GM08714 (cell line): ENCODE results near the gene DAPL1.

Experiments
- H3K4me3 ChIP-seq: fragments of 200-500 bp; sonication (Bioruptor generic); 2 replicates; pipeline ENCODE4 v1.5.1; 2014; ENCODE audit warnings: mild to moderate bottlenecking, low read length, inconsistent platforms
- ZNF274 ChIP-seq: IDR thresholded peaks from 2 replicates; pipeline ENCODE4 v1.6.1; 2012; ENCODE audit warnings: mild to moderate bottlenecking, low read depth, low read length

Gene DAPL1

GRCh38 chr2:158795195-158795924 lies at the start of gene DAPL1:
Gene DAPL1 (plus strand): TSS chr2:158795317. CDS start chr2:158795373, 56 bp downstream.
- TF ChIP-seq ZNF274: no peak

GRCh38 chr2:158745866-158746382 lies 49.2 kb upstream of the DAPL1 start:
- no peak overlapping the region for H3K4me3 ChIP-seq
- no peak for TF ChIP-seq ZNF274

More at GRCh38 chr2:158795195-158795924, at the start of gene DAPL1:
- no peak within 1 kb of the TSS for H3K4me3 ChIP-seq

GRCh38 chr2:158746488-158746887 lies 48.6 kb upstream of the DAPL1 start:
- no peak overlapping the region for H3K4me3 ChIP-seq
- no peak for TF ChIP-seq ZNF274

- no peak overlapping the region for H3K4me3 ChIP-seq
- TF ChIP-seq ZNF274: no peak
Observed at GRCh38 chr2:158747281-158747680, 47.8 kb upstream of the DAPL1 start.

- no peak overlapping the region for H3K4me3 ChIP-seq
- TF ChIP-seq ZNF274: no peak
Observed at GRCh38 chr2:158748926-158749590, 46.1 kb upstream of the DAPL1 start.

GRCh38 chr2:158750458-158751125 lies 44.5 kb upstream of the DAPL1 start:
- no peak for TF ChIP-seq ZNF274
- no peak overlapping the region for H3K4me3 ChIP-seq

GRCh38 chr2:158753641-158754611 lies 41.2 kb upstream of the DAPL1 start:
- no peak for TF ChIP-seq ZNF274
- H3K4me3 ChIP-seq: no peak overlapping the region

- H3K4me3 ChIP-seq: no peak overlapping the region
- TF ChIP-seq ZNF274: no peak
Observed at GRCh38 chr2:158755310-158756087, 39.6 kb upstream of the DAPL1 start.

GRCh38 chr2:158756331-158756730 lies 38.8 kb upstream of the DAPL1 start:
- no peak for TF ChIP-seq ZNF274
- no peak overlapping the region for H3K4me3 ChIP-seq

GRCh38 chr2:158756976-158757375 lies 38.1 kb upstream of the DAPL1 start:
- no peak overlapping the region for H3K4me3 ChIP-seq
- no peak for TF ChIP-seq ZNF274

- TF ChIP-seq ZNF274: no peak
- no peak overlapping the region for H3K4me3 ChIP-seq
Observed at GRCh38 chr2:158760887-158761286, 34.2 kb upstream of the DAPL1 start.

- TF ChIP-seq ZNF274: no peak
- no peak overlapping the region for H3K4me3 ChIP-seq
Observed at GRCh38 chr2:158761621-158762020, 33.5 kb upstream of the DAPL1 start.

GRCh38 chr2:158762336-158762735 lies 32.8 kb upstream of the DAPL1 start:
- no peak for TF ChIP-seq ZNF274
- H3K4me3 ChIP-seq: no peak overlapping the region

GRCh38 chr2:158766524-158766923 lies 28.6 kb upstream of the DAPL1 start:
- no peak for TF ChIP-seq ZNF274
- H3K4me3 ChIP-seq: no peak overlapping the region
